A549 treated with RU486 at 1 μM for 4 hours (cell line): ENCODE results near the gene BRINP2. TPM values are rescaled to one million over a fixed set of nuclear protein-coding genes. Genes with fewer than 3 reads are reported as not detected.

ENCODE experiments used
- total RNA-seq: library from RNA; stranded (reverse); fragments of 200-300 nt; extraction: Qiagen RNA extraction; gene quantifications from 5 replicates; pipeline ENCODE4 v1.2.3, GENCODE V29; 2022; ENCODE audit warnings: low read depth

Gene BRINP2, protein sequence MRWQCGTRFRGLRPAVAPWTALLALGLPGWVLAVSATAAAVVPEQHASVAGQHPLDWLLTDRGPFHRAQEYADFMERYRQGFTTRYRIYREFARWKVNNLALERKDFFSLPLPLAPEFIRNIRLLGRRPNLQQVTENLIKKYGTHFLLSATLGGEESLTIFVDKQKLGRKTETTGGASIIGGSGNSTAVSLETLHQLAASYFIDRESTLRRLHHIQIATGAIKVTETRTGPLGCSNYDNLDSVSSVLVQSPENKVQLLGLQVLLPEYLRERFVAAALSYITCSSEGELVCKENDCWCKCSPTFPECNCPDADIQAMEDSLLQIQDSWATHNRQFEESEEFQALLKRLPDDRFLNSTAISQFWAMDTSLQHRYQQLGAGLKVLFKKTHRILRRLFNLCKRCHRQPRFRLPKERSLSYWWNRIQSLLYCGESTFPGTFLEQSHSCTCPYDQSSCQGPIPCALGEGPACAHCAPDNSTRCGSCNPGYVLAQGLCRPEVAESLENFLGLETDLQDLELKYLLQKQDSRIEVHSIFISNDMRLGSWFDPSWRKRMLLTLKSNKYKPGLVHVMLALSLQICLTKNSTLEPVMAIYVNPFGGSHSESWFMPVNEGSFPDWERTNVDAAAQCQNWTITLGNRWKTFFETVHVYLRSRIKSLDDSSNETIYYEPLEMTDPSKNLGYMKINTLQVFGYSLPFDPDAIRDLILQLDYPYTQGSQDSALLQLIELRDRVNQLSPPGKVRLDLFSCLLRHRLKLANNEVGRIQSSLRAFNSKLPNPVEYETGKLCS
- total RNA-seq = 0.03 to 0.43 TPM (median 0.12 TPM) in 5 replicates

GRCh38 chr1:177170756-177171535 lies at the start of gene BRINP2:
Gene BRINP2, plus strand, starts transcription at chr1:177170958. Its CDS starts 58,919 bp downstream, at chr1:177229877.

DNA sequence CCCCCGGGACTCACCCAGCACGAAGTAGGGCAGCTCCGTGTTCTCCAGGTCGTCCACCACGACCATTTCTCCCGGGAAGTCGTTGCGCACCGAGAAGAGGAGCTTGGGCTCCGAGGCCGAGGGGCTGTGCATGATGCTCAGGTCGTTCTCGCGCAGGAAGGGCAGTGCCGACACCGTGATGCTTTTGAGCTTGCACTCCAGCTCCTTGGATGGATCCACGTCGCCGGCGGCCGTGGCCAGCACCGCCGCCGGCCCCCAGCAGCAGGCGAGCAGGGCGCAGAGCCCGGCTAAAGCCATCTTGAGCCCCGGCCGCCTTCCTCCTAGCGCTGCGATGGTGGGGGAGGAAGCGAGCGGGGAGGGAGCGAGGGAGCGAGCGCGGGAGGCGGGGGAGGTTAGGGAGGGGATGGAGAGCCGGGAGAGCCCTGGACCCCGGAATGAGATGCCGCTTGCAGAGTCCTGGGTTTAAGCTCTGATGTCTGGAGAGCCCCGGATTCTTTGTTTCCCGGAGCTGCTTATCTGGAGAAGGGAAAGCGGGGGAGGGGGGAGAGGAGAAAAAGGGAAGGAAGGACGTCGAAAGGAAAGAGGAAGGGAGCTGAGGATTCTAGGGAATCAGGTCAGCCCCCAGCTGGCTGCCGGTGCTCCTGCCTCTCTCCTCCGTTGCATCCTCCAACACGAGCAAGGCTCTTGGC lies 6.2 kb upstream of the BRINP2 start, which contains the start of gene ASTN1:
TSS of gene ASTN1 (minus strand) at position 333 of the 689 bp plus-strand sequence. CDS start at position 297, 36 bp downstream.

Other genes with a start within 250 kb of the BRINP2 start
- not detected in 5 replicates for gene ASTN1, start 6.2 kb upstream of the BRINP2 start, total RNA-seq